LNCAP (cell line): ENCODE data around the gene BEST3.

ENCODE experiments used
- TF ChIP-seq, protein P1 (sequence below): fragments of 450-650 bp; IDR thresholded peaks from 2 replicates; pipeline ENCODE4 v1.5.1; 2017; ENCODE audit warnings: mild to moderate bottlenecking

BEST3 gene

DNA sequence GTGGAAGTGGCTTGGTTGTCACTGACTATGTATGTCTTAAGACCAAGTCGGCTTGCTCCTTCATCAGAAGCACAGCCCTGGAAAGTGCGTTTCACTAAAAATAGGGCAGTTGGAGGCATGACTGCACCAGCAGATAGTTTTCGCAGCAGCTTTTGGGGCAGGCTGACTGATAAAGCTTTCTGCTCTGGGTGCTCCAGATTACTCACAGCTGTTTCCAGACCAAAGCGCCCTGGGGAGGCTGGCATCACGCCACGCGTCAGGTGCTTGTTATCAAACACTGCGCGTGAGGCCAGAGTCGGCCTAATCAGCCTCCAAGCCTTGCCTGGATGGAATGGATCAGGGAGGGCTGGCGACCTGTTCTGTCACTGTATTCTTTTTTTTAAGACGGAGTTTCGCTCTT is 75.1 kb downstream of the BEST3 start:
- TF ChIP-seq, protein P1, sequence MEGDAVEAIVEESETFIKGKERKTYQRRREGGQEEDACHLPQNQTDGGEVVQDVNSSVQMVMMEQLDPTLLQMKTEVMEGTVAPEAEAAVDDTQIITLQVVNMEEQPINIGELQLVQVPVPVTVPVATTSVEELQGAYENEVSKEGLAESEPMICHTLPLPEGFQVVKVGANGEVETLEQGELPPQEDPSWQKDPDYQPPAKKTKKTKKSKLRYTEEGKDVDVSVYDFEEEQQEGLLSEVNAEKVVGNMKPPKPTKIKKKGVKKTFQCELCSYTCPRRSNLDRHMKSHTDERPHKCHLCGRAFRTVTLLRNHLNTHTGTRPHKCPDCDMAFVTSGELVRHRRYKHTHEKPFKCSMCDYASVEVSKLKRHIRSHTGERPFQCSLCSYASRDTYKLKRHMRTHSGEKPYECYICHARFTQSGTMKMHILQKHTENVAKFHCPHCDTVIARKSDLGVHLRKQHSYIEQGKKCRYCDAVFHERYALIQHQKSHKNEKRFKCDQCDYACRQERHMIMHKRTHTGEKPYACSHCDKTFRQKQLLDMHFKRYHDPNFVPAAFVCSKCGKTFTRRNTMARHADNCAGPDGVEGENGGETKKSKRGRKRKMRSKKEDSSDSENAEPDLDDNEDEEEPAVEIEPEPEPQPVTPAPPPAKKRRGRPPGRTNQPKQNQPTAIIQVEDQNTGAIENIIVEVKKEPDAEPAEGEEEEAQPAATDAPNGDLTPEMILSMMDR, result no peak

DNA sequence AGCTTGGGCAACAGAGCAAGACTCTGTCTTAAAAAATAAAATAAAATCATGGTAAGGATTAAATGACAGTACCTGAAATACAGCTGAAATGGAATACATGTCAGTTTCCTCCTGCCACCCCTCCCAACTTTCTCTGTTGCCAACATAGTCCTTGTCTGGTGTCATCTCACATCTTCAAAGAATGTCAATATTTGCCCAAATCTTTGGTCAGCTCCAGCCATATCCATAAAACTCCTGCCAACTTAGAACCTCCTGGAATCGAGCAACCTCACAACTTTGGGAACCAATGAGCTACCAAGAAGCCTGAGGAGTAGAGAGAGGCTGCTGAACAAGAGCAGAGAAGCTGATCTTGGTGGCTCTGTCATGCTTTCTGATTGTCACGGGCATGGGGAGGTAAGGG is 77.6 kb downstream of the BEST3 start:
- TF ChIP-seq, protein P1, result no peak

DNA sequence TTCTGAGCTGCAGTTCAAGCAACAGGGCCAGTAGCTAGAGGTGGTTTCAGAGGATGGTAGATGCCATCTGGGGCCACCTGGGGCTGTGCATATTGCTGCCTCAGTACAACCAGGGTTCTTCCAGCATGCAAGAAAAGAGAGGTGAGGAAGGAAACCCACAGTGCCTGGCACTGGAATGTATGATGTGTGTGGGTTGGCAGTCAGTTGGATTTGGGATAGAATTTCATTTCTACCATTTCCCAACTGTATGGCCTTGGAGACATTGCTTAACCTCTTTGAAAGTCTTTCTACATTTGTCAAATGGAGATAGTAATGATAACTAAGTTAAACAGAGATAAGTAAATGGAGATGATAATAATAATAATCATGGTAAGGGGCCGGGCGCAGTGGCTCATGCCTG is 78.2 kb downstream of the BEST3 start:
- TF ChIP-seq, protein P1, result no peak

DNA sequence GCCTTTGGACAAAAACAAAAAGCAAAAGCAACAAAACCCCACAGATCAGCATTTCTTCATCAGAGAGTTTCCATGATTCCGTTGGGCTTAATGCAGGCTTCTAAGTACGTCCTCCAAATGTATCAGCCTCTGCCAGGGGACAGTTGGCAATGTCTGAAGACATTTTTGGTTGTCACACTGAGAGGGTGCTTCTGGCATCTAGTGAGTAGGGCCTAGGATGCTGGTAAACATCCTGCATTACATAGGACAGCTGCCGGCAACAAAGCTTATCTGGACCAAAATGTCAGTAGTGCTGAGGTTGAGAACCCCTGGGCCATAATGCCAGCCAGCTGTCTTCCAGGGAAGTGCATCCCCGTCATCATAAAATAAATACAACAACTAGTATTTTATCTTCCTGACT is 79.0 kb downstream of the BEST3 start:
- TF ChIP-seq, protein P1, result no peak

DNA sequence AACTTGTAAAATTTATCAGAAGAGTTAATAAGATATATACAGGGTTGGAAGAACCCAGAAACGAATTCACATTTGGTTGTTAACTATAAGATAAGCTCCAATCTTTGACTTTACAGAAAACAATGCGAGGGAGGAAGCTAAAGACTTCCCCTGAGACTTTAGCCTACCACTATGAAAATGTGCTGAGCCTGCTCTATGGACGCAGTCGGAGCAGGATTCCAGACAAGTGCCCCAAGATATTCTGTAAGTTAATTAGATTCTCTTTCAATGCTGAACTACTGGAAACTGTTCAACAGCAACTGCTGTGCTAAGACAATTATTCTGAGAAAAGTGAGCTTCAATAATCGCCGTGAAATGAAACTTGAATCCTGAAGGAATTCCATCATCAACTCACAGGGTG is 80.1 kb downstream of the BEST3 start:
- TF ChIP-seq, protein P1, result no peak

DNA sequence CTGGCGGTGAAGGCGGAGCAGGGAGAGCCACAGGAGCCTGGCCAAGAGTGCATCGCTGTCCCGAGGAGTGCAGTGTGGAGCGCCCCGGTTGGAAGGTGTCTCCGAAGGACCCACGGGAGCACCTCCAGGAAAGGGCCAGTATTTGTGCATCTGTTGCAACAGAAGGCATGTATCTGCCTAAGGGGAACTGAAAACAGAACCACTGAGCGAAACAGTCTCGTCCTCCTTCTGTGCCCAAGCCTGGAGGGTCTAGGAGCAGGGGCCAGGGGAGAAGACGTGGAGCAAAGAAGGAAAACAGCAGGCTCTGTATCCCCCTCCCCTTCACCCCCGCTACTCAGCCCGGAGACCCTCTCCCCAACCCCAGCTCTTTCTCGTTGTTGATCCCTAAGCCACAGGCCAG is 83.1 kb downstream of the BEST3 start:
- TF ChIP-seq, protein P1, result no peak

DNA sequence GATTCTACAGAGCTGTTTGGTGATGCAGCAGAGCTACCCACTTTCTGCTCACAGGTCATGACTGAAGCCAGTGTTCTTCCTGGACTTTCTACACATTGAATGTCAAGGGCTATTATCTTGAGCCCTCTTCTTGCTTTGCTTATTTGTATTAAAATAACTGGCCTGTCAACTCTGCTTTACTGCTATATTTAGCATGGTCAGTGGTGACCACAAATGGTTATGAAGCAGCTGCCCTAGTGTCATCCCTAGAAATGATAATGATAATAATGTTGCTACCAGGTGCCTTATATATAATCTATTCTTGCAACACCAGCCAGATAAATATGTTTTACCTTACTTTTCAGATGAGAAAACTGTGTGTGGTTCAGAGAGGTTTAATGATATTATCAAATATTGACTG is 85.8 kb downstream of the BEST3 start:
- TF ChIP-seq, protein P1, result no peak

DNA sequence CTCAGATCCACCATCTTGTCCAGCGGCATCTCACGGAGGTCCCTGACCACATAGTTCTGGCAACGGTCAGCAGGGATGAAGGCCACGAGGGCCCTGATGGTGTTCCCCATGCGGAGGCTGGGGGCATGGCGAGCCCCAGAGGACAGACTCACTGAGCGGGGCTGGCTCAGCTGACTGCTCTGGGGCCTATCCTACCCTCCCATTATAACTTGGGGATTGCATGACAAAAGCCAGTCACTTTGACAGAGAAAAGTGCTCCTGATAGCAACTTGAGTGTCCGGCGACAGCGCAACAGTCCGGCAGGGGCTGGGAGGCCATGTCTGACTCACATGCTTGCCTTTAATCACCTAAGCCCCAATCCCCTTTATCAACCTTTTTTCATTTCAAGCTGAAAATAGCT is 88.4 kb downstream of the BEST3 start, which contains the start of gene LRRC10:
Gene LRRC10 (minus strand): TSS at position 179 of the 400 bp plus-strand sequence. CDS start 69 bp downstream, at position 110.
- TF ChIP-seq, protein P1, result no peak
